Activated CD4-positive, alpha-beta T cell treated with anti-CD3 and anti-CD28 coated beads, Interleukin-2, amount 50 U/mL, for 1 hour (primary cell): ENCODE measurements around the gene PSD.
"Not testable (repeated sequence)": the region's sequence is repeated elsewhere in the genome, so short reads cannot be mapped to it uniquely, and the experiment has no call there.

Experiments used
- DNase-seq: peaks from one replicate; pipeline ENCODE4 v3.0.0-alpha.2; 2020

PSD gene

DNA sequence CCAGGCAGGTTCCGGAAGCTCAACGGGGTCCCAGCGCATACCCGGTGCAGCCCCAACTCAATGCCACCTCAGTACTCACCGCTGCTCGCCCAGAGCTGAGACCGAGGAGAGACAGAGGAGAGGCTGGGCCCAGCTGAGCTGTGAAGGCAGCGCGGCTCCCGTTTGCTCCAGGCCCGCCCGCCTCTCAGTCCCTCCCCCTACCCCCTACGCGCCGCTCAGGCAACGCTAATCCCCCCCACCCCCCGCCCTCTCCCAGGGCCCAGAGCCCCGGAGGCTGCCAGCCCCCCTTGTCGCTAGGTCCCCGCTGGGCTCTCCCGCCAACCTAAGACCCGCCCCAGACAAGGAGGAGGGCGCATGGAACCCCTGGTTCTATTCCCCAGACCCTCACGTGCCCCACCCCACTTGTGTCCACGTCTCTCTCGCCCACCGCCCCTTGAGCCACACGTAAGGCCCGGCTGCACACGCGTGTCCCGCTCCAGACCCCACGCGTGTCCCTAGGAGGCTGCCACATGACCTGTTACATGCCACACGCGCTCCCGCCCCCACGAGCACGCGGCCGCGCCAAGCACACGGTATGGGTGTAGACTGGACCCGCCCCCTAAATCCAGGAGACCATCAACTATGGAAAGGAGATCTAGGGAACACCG lies at the start of gene PSD:
PSD (minus strand) TSS at position 164 of the 647 bp plus-strand sequence. CDS start 1,747 bp downstream, outside the sequence.
- no peak for DNase-seq

DNA sequence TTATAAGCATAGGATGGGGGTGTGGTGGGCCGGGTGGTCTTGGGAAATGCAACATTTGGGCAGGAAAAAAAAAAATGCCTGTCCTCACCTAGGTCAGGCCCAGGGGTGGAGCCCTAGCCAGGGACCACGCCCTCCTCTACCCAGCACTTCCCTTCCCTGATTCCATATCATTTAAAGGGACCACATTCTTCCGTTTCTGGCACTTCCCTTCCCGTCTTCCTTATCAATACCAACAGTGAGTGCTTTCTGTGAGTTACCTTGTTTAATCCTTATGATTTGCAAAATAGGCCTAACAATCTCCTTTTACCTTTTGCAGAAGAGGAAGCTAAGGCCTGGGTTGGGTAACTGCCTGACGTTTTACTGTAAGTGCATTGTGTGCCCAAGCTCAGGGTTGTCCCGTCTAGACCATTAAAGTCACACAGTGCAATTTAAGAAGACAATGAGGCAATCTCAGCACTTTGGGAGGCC lies 49.4 kb upstream of the PSD start:
- DNase-seq = no peak

DNA sequence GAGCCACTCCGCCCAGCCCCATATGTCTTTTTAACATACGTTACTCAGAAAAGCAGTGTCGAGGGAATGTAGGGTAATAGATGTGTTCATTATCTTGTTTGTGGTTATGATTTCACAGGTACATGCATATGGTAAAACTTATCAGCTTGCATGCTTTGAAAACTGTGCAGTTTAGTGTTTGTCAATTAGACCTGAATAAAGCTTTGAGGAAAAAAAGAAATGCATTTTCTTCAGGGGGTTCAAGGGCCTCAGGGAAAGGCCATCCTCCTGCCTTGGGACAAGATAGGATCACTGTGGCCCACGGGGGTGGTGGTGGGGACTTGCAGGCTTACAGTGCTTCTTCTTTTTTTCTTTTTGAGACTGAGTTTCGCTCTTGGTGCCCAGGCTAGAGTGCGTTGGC lies 48.7 kb upstream of the PSD start:
- no peak for DNase-seq

DNA sequence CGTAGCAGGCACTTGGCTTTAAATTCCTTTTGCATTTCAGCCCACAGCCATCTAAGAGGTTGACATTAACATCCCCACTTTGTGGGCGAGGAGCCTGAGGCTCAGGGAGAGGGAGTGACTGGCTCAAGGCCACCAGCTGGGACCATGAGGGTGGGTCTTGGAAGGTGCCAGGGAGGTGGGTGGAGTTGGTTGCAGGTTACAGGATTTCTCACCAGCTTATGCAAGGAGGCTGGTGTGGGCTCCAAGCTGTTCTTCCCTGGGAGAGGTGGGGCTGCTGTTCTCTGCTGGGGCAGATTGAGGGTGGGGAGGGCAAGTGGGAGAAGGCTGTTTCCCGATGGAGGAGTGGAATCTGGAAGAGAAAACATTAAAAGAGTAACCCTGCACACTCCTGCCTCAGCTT lies 46.9 kb upstream of the PSD start:
- no peak for DNase-seq

DNA sequence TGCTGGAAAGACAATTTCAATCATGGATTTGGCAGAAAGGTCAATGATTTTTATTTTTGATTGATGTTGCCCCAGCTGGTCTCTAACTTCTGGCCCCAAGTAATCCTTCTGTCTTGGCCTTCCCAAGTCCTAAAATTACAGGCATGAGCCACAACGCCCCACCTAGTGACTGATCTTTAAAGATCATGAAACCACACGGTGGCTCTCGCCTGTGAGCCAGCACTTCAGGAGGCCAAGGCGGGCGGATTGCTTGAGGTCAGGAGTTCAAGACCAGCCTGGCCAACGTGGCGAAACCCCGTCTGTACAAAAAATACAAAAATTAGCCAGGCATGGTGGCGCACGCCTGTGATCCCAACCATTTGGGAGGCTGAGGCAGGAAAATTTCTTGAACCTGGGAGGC lies 45.4 kb upstream of the PSD start:
- DNase-seq = no peak

DNA sequence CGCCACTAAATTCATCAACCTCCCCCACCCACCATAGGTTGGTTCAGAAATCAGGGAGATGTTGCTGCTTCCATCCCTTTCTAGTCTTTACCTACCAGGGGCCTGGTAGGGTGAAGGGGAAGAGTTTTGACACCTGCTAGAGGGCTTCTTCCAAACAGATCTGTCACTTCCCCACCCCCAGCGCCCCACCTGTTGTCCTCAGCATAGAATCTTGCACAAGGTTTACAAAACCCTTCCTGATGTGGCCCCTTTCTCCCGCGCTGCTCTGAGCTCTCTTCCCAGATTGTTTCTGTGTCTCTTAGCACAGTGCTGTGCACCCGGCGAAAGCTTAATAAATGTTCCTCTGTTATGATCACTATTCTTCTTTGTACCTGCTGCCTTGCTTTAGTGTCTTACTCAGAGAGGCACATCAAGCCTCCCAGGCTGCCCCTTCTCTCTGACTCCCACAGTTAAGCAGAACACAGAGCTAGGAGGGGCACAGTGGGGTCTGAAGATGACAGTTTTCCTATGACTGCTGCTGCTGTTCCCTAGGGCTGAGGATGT lies 44.0 kb upstream of the PSD start:
- no peak for DNase-seq

DNA sequence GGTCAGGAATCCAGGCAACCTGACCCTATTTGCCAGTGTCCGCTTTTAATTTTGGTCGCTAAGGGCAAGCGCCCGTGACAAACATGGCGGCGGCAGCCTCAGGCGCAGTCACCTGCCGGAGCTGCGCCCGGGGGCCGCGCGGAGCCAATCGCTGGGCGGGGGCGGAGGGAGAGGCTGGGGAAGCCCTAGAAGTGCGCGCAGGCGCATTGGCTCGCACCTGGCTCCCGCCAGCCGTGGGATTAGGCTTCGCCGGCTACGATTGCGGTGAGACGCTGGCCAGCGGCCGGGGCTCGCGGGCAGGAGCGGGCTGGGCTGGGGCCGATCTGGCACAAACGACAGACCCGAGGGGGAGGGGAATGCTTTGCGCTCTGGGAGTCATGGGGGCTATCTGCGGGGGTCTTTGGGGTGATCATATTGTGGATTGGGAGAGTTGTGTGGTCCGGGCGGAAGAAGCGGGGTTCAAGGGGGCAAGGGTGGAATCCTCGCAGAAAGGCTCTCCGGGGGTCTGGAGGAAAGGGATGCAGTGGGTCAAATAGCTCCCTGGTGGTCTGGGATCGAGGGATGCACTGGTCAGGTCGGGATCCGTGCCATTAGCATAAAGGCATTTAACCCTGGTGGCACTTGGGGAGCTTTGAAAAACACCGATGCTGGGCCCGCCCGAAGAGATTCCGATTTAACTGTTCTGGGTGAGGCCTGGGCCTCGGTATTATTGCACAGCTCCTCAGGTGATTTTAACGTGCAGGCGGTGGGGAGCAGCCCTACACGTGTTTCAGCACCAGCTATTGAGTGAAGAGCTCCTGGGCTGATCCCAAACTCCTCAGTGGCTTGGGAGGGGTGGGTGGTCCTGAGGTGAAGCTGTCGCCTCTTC lies 42.8 kb upstream of the PSD start:
- DNase-seq = peak; percentile 93

DNA sequence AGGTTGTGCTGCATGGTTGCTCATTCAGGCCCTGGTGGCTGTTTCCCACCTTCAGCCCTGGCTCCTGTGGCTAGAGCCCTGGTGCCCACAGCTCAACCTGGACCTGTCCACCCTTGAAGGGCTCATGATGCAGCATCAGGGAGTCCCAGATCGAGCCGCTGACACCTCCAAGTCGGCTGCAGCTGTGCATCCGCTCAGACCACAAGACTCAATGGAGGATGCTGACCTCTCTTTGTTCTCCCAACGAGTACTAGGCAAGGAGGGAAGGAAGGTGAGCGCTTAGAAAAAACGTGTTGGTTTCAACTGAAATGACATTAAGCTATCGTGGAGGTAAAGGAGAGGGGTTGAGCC lies 42.2 kb upstream of the PSD start:
- no peak for DNase-seq

DNA sequence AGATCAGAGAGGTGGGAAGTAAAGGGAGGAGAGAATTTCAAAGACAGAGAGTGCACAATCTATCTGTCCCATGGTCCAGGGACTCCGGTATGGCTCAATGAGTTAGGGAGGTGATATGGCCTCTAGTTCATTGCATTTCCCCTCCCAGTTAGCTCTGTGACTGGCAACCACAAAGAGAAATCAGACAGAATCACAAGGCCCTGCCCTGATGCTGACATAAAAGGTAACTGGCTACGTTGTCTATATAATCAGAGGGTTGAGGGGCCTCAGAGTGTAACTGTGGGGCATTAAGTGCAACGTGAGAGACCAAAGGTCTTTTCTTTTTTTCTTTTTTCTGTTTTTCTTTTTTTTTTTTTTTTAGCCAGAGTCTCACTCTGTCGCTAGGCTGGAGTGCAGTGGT lies 40.1 kb upstream of the PSD start:
- no peak for DNase-seq

DNA sequence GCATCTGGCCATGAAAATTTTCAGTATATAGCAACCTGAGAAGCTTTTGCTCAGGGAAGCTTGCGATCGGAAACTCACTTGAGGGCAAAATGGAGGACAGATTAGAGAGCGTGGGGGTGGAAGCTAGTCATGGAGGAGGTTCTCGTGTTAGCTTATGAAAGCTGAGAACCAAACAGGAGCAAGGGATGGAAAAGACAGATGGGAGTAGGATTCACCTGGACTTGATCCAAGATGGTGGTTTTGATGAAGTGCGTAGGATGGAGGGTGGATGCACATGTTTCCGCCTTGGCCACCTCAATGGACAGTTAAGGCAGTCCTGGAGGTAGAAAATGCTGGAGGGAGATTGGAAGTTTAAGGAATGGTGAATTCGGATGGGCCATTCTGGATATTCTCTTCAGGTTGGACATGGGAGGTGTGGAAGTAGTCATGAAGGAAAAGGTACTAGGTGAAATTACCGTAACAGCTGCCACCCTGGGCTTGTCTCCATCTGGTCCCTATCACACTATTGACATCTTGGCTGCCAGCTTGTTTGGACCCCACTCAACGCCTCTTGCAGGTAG lies 39.1 kb upstream of the PSD start:
- no peak for DNase-seq

DNA sequence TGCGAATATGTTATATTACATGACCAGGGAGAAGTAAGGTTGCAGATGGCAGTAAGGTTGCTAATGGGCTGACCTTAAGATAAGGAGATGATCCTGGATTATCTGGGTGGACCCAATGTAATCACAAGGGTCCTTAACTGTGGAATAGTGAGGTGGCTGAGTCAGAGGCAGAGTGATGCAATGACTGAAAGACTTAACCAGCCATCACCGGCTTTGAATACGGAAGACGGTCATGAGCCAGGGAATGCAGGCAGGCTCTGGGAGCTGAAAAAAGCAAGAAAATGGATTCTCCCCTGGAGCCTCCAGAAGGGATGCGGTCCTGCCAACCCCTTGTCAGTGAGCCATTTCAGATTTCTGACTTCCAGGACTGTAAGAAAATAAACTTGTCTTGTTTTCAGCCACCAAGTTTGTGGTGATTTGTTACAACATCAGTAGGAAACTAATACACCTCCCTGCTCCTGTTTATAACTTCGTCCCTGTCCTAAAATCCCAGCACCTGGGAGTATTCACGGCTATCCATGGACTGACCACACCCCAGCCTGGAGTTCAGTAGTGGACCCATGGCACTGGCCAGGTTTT lies 37.4 kb upstream of the PSD start:
- no peak for DNase-seq

DNA sequence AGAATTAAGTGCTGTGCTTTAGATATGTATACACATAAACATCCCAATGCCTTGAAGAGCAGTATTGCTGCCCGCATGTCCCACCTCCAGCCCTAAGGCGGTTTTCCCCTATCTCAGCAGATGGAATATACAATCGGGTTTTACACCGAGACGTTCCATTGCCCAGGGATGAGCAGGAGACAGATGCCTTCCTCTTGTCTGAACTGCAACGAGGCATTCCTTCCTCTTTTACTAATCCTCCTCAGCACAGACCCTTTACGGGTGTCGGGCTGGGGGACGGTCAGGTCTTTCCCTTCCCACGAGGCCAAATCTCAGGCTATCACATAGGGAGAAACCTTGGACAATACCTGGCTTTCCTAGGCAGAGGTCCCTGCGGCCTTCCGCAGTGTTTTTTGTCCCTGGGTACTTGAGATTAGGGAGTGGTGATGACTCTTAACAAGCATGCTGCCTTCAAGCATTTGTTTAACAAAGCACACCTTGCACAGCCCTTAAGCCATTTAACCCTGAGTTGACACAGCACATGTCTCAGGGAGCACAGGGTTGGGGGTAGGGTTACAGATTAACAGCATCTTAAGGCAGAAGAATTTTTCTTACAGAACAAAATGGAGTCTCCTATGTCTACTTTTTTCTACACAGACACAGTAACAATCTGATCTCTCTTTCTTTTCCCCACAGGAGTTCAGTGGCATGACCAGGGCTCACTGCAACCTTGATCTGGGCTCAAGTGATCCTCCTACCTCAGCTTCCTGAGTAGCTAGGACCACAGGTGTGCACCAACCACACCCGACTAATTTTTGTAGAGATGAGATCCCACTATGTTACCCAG lies 36.3 kb upstream of the PSD start:
- DNase-seq = not testable (repeated sequence)

DNA sequence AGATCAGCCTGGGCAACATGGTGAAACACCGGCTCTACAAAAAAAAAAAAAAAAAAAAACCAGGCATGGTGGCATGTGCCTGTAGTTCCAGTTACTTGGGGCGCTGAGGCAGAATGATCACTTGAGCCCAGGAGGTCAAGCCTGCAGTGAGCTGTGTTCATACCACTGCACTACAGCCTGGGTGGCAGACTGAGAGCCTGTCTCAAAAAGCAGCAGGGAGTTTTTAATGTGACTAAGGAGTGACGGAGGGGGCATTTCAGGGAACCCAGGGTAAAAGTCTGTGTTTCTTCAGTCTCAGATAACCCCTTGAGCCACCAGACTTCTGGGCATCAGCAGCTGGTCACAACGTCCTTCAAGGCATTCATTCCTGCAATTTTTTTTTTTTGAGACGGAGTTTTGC lies 34.9 kb upstream of the PSD start:
- no peak for DNase-seq

DNA sequence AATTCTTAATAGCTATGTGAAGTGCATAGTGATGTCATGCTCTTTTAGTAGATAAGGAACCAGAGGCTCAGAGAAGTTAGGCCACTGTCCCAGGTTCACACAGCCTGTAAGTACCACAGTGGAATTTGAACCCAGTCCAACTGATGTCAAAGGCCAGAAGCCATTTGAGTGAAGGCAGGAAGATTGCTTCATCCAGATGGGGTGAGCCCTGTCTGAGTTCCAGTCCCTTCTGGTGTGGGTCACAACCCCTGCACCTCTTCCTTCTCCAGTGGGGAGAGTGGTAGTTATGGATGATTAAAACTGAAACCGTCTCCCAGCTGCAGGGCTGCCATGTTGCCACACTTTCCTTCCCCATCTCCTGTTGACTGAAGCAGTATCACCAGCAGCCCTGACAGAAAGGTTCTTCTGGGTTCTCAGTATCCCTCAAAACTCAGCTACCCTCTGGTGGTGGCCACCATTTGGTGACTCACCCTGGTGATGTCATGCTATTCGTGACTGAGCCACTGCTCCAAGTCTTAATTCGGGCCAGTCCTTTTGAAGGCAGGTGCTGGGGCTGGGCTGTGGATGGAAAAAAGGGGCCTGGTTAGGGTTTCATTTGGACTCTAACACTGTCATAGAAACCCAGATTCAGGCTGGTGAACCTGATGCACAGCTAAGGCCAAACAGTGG lies 34.2 kb upstream of the PSD start:
- no peak for DNase-seq

DNA sequence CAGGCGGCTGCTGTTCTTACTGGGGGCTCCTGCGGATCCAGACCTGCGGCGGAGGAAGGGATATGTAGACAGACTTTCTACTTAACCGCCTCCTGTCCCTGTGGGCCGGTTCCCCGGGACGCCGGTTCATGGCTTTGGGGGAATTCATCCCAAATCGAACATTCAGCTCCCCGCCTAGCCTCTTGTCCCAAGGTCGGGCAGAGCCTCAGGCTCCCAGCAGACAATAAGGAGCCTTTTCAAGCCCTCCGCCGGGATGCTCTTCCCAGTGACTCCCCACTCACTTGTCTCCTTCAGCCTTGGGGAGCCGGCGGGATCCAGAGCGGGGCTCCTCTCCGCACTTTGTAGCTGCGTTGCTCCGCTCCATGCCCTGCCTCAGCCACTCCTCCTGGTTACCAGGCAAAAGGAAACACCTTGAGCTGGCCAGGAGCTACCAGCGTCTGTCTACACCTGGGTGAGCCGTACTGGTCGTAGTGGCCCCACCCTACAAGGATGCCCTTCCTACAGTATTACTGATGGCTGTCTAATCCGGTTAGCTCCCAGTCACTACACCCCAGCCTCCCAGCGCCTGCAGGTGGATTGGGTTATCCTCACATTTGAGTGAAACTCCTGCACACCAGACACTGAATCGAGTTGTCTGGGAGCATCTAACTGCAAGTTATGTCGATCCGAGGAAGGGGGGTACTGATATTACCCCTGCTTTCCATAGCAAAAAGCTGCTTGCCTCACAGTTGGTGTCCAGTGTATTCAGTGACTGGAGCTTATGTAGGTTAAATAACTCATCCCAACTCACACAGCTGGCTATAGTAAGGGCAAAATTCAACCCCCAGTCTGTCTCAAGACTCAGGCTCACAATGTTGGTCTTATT lies 32.8 kb upstream of the PSD start, which contains the start of gene C10orf95:
C10orf95 (minus strand) TSS at position 439 of the 865 bp plus-strand sequence. CDS start 450 bp downstream, outside the sequence.
- DNase-seq = no peak

DNA sequence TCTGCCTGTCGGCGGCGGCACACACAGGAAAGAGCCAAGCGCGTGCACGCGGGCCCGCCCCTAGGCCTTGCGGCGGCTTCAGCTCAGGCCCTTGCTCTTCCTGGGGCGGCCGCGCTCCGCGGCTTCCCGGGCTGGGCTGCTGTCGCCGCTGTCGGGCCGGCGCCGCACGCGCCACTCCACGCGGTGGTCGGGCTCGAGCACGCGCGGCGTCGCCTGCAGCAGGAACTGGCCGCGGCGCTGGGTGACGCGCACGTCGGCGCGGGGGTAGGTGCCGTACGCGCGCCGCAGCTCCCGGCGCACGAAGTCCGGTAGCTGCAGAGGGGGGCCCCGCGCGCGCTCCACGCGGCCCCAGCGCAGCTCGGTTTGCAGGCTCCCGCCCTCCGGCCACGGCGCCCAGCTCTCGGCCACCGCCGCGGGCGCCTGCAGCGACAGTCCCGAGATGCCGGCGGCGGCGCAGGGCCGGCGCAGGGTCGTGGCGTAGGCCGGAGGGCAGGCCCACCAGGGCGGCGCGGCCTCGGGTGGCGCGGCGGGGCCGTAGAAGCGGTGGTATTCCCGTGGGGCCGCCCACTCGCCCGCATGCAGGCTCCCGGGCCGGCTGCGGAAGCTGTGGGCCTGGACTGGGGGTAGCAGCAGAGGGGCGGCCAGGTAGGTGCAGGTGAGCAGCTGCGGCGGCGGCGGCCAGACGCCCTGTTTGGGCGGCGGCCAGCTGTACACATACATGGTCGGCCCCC lies 32.0 kb upstream of the PSD start:
- DNase-seq = peak; percentile 83

DNA sequence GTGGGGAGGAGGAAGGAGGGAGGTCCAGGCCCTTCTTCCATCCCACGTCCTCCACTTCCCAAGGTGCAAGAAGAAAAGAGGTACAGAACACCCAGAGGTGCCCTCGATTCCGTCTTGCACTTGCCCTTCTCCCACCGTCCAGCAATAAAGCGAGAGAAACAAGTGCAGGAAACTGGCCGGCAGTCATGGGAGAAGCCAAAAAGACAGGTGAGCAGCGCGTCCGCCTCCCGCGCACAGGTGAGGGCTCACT lies 31.5 kb upstream of the PSD start:
- DNase-seq = no peak

DNA sequence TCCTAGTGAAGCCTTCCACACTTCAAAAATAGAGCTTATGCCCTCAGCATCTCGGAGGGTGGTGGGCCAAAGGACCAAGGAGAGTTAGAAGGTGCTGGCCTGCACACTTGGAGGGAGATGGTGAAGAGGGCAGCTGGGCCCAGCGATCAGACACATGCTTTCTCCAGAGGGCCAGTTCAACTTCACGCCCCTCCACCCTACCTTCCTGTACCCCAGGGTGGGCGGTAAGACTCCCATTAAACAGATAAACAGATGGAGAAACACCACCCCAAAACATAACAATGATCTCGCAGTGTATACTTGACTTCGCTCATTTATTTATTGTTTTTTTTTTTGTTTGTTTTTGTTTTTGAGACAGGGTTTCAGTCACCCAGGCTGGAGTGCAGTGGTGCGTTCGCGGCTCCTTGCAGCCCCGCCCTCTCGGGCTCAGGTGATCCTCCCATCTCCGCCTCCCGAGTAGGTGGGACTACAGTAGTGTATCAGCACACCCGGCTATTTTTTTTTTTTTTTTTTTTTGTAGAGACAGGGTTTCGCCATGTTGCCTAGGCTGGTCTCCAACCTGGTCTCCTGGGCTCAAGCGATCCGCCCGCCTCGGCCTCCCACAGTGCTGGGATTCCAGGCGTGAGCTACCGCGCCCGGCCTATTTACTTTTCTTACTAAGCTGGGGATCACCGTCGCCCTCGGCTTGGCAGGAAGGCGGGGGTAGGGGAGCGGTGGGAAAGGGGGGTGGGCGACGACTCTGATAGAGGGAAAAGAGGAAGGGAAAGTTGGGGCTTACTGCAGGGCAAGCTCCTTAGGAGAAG lies 30.9 kb upstream of the PSD start:
- peak; percentile 84 for DNase-seq

DNA sequence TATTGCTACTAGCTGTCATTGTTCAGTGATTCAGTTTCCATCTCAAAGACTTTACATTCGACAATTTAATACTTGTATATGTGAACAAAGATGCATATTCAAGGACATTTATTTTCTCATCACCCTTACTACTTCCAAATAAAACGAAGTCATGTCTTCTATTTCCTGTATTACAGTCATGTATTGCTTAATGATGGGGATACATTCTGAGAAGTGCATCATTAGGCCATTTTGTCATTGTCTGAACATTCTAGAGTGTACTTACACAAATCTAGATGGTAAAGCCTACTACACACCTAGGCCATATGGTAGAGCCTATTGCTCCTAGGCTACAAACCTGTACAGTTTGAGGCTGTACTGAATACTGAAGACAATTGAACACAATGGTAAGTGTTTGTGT lies 26.3 kb upstream of the PSD start:
- DNase-seq = no peak

DNA sequence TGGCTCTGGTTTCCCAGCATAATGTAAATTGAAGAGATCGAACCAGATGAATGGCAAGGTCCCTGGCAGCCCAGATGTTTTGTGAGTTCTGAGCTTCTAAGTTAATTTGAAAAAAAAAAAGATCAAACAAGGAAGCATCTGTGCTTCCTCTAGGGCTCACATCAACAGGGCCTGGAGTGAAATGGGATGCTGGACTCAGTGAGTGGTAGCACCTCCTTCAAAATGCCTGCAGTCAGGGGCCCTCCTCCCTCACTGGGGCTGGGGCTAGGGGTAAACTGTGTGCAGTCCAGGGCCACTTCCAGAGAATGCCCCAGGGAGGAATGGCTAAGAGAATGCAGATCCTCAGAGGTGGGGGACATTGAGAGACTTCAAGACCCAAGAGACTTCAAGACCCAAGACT lies 19.8 kb upstream of the PSD start:
- no peak for DNase-seq
